NT2/D1 (cell line): ENCODE results near the gene PCSK6.

Experiments
- YY1 ChIP-seq: IDR thresholded peaks from 2 replicates; pipeline ENCODE4 v1.6.1; 2011; ENCODE audit not compliant: insufficient read length, insufficient read depth
- ZNF274 ChIP-seq: IDR thresholded peaks from 2 replicates; pipeline ENCODE4 v1.6.1; 2011; ENCODE audit warnings: mild to moderate bottlenecking, low read depth, low read length

GRCh38 chr15:101523560-101523940, 34.0 kb upstream of the PCSK6 start:
- TF ChIP-seq YY1 (no peak), ZNF274 (no peak)
